CD4-positive, alpha-beta T cell (primary cell): ENCODE measurements around the gene CHRM5. TPM values are rescaled to one million over a fixed set of nuclear protein-coding genes. Genes with fewer than 3 reads are reported as not detected.

Experiments used
- ATAC-seq: fragments of 200-7000 bp; cut with Tn5 transposase; one replicate; pipeline ENCODE4 v1.10.0; 2022; ENCODE audit warnings: mild to moderate bottlenecking; ENCODE audit not compliant: poor library complexity
- CTCF ChIA-PET: fragments of 350-600 bp; sonication (Branson Sonifier 250); formaldehyde crosslinking; loops from one replicate; lab custom pipeline; 2021; ENCODE audit warnings: antibody characterized with exemption, inconsistent platforms; lab: Charles Lee
- POLR2A ChIA-PET: fragments of 350-600 bp; sonication (Branson Sonifier 250); formaldehyde crosslinking; loops from one replicate; lab custom pipeline; 2021; ENCODE audit warnings: antibody characterized with exemption, inconsistent platforms; lab: Charles Lee
- DNase-seq, 14 experiments: peaks; one replicate each; pipeline ENCODE4 v3.0.0-alpha.2; 2013 to 2020; ENCODE audit warnings: mixed read lengths in 2 of 14
- H3K27ac ChIP-seq, 2 donors: one replicate each; pipeline versions ENCODE4 v1.5.1 to v1.7.0; 2013; ENCODE audit warnings: low read length in 2 of 2, low read depth in 1 of 2, mild to moderate bottlenecking in 1 of 2
- H3K27me3 ChIP-seq, 2 experiments: 1 replicate in 1 of 2; 2 replicates in 1 of 2; pipeline versions ENCODE4 v1.6.1 to v1.7.0; 2013; ENCODE audit warnings: low read length in 2 of 2, control low read depth in 1 of 2, mild to moderate bottlenecking in 1 of 2, moderate library complexity in 1 of 2; ENCODE audit not compliant: insufficient read depth in 2 of 2, control insufficient read depth in 1 of 2
- H3K36me3 ChIP-seq: one replicate; pipeline ENCODE4 v1.6.1; 2013; ENCODE audit warnings: low read length, control low read depth; ENCODE audit not compliant: insufficient read depth
- H3K4me1 ChIP-seq: one replicate; pipeline ENCODE4 v1.6.1; 2013; ENCODE audit warnings: low read length, control low read depth; ENCODE audit not compliant: insufficient read depth
- H3K4me3 ChIP-seq: one replicate; pipeline ENCODE4 v1.5.1; 2013; ENCODE audit warnings: mild to moderate bottlenecking, low read length, moderate library complexity
- H3K9me3 ChIP-seq, 2 experiments: 1 replicate in 1 of 2; 2 replicates in 1 of 2; pipeline versions ENCODE4 v1.6.1 to v1.7.0; 2013; ENCODE audit warnings: low read length in 2 of 2, mild to moderate bottlenecking in 2 of 2, control low read depth in 1 of 2, moderate library complexity in 1 of 2; ENCODE audit not compliant: control insufficient read depth in 1 of 2, insufficient read depth in 1 of 2
- H3K27ac Mint-ChIP-seq: one replicate; pipeline ENCODE4 v1.8.0; 2020; ENCODE audit warnings: mixed read lengths
- H3K27me3 Mint-ChIP-seq: one replicate; pipeline ENCODE4 v1.8.0; 2021; ENCODE audit warnings: mixed read lengths
- H3K36me3 Mint-ChIP-seq: one replicate; pipeline ENCODE4 v1.8.0; 2021; ENCODE audit warnings: low read depth, mixed read lengths
- H3K4me1 Mint-ChIP-seq: one replicate; pipeline ENCODE4 v1.8.0; 2021; ENCODE audit warnings: low read depth, mixed read lengths
- H3K4me3 Mint-ChIP-seq: one replicate; pipeline ENCODE4 v1.8.0; 2020; ENCODE audit warnings: mild to moderate bottlenecking, mixed read lengths
- H3K9me3 Mint-ChIP-seq: one replicate; pipeline ENCODE4 v1.8.0; 2020; ENCODE audit warnings: mixed read lengths
- intact Hi-C, 2 experiments: fragments of 100-400 bp; cut with DNase I in 1 of 2; cut with micrococcal nuclease in 1 of 2; formaldehyde crosslinking; loops; one replicate each; pipeline versions ENCODE4 v1.15.1 to v1.9.0; 2023 to 2025; cut with DNase I, micrococcal nuclease
- total RNA-seq, 174 experiments: library from RNA in 2 of 174; stranded (reverse) in 2 of 174; gene quantifications; one replicate each; pipeline ENCODE4 v1.2.3 and lab custom pipeline; 2021 to 2026
- TF ChIP-seq, protein P1 (sequence below): fragments of 200-600 bp; IDR thresholded peaks from one replicate; pipeline ENCODE4 v1.8.0; 2022; ENCODE audit warnings: antibody characterized with exemption, mild to moderate bottlenecking

Gene CHRM5
- total RNA-seq, 2 experiments from 2014 or later = not detected

DNA sequence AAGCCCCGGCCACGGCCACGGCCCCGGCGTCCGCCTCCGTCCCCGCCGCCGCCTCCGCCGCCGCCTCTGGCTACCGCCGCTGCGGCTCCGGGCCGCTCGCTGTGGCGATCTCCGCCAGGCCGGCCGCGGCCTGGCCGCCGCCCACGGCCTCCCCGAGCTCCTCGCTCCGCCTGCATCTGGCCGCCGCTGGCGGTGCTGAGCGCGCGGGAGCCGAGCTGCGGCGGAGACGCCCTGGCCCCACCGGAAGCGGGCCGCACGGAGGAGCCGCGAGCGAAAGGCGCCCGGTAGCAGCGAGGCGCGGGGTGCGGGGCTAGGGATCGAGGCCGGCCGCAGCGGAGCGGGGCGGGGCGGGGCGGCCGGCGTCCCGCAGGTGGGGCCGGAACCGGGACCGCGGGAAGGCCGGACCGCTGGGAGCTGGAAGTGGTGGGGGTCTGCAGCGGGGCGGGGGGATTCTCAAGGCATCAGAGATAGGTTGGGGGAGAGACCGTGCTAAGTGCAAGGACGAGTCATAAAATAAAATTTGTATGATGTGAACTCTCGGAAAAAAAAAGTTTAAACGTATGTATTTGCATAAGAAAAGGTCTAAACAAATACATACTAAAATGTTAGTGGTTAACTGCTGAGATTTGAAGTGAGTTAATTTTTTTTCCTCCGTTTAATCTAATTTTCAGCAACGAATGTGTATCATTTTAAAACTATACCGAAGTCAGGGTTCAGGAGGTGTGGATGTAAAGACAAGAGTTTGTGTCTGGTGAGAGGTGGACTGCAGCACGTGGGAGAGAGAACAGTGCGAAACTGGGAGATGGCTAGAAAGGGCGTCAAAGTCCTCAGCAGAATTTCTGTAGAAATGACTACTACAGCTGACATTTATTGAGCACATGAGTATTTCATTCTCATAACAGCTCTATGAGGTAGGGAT is 70.8 kb downstream of the CHRM5 start, which contains the start of gene AVEN:
AVEN (minus strand) TSS at position 334 of the 919 bp plus-strand sequence; CDS start at position 176, 158 bp downstream.
- peaks cover 7% of the 10 kb centered on the region for H3K4me1 ChIP-seq
- H3K9me3 ChIP-seq = no peaks in the 10 kb centered on the region
- Mint-ChIP-seq H3K36me3 (peaks cover 4% of the 10 kb centered on the region), H3K27ac (peak within 1 kb of the TSS; percentile 90), H3K9me3 (no peaks in the 10 kb centered on the region), H3K27me3 (no peaks in the 10 kb centered on the region), H3K4me3 (peak within 1 kb of the TSS; percentile 91), H3K4me1 (peaks cover 20% of the 10 kb centered on the region)
- DNase-seq (peak; percentile 31 to 84 (median 52)), ATAC-seq (peak; percentile 74)
- ChIA-PET CTCF (no interaction called here), POLR2A (interaction anchor here (0.7 to 2.5 kb wide), 12 partner anchors 11 to 949 kb away, joined by 3 to 32 read pairs (median 4); partner anchors contain the start of genes EMC7, GOLGA8B, KATNBL1 and LPCAT4)
- TF ChIP-seq, protein P1, sequence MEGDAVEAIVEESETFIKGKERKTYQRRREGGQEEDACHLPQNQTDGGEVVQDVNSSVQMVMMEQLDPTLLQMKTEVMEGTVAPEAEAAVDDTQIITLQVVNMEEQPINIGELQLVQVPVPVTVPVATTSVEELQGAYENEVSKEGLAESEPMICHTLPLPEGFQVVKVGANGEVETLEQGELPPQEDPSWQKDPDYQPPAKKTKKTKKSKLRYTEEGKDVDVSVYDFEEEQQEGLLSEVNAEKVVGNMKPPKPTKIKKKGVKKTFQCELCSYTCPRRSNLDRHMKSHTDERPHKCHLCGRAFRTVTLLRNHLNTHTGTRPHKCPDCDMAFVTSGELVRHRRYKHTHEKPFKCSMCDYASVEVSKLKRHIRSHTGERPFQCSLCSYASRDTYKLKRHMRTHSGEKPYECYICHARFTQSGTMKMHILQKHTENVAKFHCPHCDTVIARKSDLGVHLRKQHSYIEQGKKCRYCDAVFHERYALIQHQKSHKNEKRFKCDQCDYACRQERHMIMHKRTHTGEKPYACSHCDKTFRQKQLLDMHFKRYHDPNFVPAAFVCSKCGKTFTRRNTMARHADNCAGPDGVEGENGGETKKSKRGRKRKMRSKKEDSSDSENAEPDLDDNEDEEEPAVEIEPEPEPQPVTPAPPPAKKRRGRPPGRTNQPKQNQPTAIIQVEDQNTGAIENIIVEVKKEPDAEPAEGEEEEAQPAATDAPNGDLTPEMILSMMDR = no peak
- H3K27ac ChIP-seq = peak within 1 kb of the TSS; percentile 55 to 57
- peak within 1 kb of the TSS; percentile 76 for H3K4me3 ChIP-seq
- intact Hi-C loops = loop anchor here (2.0 to 10.0 kb wide), 4 partner anchors 63 to 948 kb away; partner anchors contain the start of genes EMC7 (in 1 of the 2), PGBD4 (in 1 of the 2) and ZNF770 (in 1 of the 2)
- no peaks in the 10 kb centered on the region for H3K36me3 ChIP-seq
- H3K27me3 ChIP-seq = no peaks in the 10 kb centered on the region

DNA sequence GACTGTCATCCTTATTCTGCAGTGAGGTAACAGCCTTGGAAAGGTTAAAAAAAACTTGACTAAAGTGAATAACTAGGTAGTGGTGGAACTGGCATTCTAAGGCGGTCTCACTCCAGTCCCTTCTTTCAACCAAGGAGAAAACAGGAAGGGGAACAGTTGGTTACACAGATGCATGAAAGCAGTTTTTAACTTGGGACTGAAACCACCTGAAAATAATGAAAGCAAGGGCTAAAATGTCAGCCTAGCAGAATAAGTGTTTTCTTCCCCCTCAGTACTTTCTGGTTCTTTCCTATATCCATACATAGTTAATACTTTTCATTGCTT is 71.5 kb downstream of the CHRM5 start:
- peak overlapping the region; percentile 52 for H3K4me3 ChIP-seq
- Mint-ChIP-seq H3K27me3 (no peaks in the 10 kb centered on the region), H3K4me1 (peaks cover 20% of the 10 kb centered on the region), H3K4me3 (peak overlapping the region; percentile 85), H3K9me3 (no peaks in the 10 kb centered on the region), H3K36me3 (peaks cover 4% of the 10 kb centered on the region), H3K27ac (peak overlapping the region; percentile 89)
- H3K27ac ChIP-seq = peak overlapping the region in 1 of 2 donors; percentile 21
- no peaks in the 10 kb centered on the region for H3K36me3 ChIP-seq
- DNase-seq = peak in 1 of 14 experiments; percentile 12
- POLR2A ChIA-PET = interaction anchor here (1.2 to 2.5 kb wide), 6 partner anchors 22 to 949 kb away, joined by 3 to 32 read pairs (median 12); partner anchors contain the start of genes EMC7, KATNBL1, LPCAT4 and PGBD4
- TF ChIP-seq, protein P1 = no peak
- intact Hi-C loops = loop anchor here (2.0 to 10.0 kb wide), 6 partner anchors 61 to 948 kb away; partner anchors contain the start of genes EMC7 (in 2 of the 2), NOP10 (in 1 of the 2), NUTM1 (in 1 of the 2) and PGBD4 (in 1 of the 2)
- no peak for ATAC-seq
- peaks cover 7% of the 10 kb centered on the region for H3K4me1 ChIP-seq
- no peaks in the 10 kb centered on the region for H3K9me3 ChIP-seq
- H3K27me3 ChIP-seq = no peaks in the 10 kb centered on the region
- CTCF ChIA-PET = no interaction called here

DNA sequence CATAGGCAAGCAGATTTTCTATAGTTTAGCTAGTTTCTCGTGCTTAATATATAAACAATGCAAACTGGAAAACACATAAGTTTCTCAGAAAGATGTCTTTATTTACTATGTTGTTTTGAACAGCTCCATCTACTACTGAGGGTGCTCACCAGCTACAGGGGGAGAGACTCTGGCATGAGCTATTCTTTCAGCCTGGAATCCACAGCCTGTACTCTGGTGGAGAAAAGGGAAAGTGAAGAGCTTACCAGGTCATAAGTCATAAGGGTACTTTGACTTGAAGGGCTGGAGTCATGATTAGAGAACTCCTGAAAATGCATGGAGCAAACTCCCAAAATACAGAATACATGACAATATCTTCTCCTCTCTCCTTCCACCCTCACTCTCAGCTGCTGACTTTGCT is 75.1 kb downstream of the CHRM5 start:
- no peak overlapping the region for H3K27ac Mint-ChIP-seq
- intact Hi-C loops = loop anchor here in 1 of 2 experiments (2.0 to 5.0 kb wide), 2 partner anchors 13 to 299 kb away; partner anchors contain the start of genes NOP10 and NUTM1

More for the DNA sequence above, 75.1 kb downstream of the CHRM5 start:
- Mint-ChIP-seq H3K4me1 (peaks cover 13% of the 10 kb centered on the region), H3K27me3 (no peaks in the 10 kb centered on the region), H3K4me3 (no peak overlapping the region), H3K36me3 (no peaks in the 10 kb centered on the region), H3K9me3 (no peaks in the 10 kb centered on the region)
- no peaks in the 10 kb centered on the region for H3K27me3 ChIP-seq
- ChIA-PET POLR2A (no interaction called here), CTCF (no interaction called here)
- DNase-seq (no peak), ATAC-seq (no peak)
- no peaks in the 10 kb centered on the region for H3K36me3 ChIP-seq
- H3K4me3 ChIP-seq = no peak overlapping the region
- H3K27ac ChIP-seq = no peak overlapping the region
- no peaks in the 10 kb centered on the region for H3K9me3 ChIP-seq
- H3K4me1 ChIP-seq = peaks cover 7% of the 10 kb centered on the region
- TF ChIP-seq, protein P1 = no peak
